HEK293 (cell line): ENCODE results near the gene B3GNT3.

Experiments used
- KLF8 ChIP-seq: fragments of 450-650 bp; formaldehyde crosslinking; IDR thresholded peaks from 2 replicates; pipeline ENCODE4 v1.5.1; 2016; ENCODE audit warnings: missing biosample characterization, missing genetic modification characterization
- ZNF132 ChIP-seq: fragments of 450-650 bp; formaldehyde crosslinking; IDR thresholded peaks from 2 replicates; pipeline ENCODE4 v1.5.1; 2017; ENCODE audit warnings: missing biosample characterization, missing genetic modification characterization, borderline replicate concordance
- ZNF211 ChIP-seq: fragments of 450-650 bp; formaldehyde crosslinking; IDR thresholded peaks from 2 replicates; pipeline ENCODE4 v1.5.1; 2016; ENCODE audit warnings: low read depth, missing biosample characterization, missing genetic modification characterization
- ZNF302 ChIP-seq: fragments of 450-650 bp; formaldehyde crosslinking; IDR thresholded peaks from 2 replicates; pipeline ENCODE4 v1.5.1; 2016; ENCODE audit warnings: missing biosample characterization, missing genetic modification characterization, low read depth
- ZNF341 ChIP-seq: fragments of 450-650 bp; formaldehyde crosslinking; IDR thresholded peaks from 2 replicates; pipeline ENCODE4; 2016; ENCODE audit warnings: low read depth, missing biosample characterization, missing genetic modification characterization
- ZNF394 ChIP-seq: fragments of 450-650 bp; formaldehyde crosslinking; IDR thresholded peaks from 2 replicates; pipeline ENCODE4 v1.5.1; 2016; ENCODE audit warnings: missing biosample characterization, missing genetic modification characterization, mild to moderate bottlenecking, moderate library complexity, borderline replicate concordance
- ZNF626 ChIP-seq: fragments of 450-650 bp; sonication (Bioruptor Pico); formaldehyde crosslinking; IDR thresholded peaks from 2 replicates; pipeline ENCODE4 v1.5.1; 2018; ENCODE audit warnings: missing biosample characterization, missing genetic modification characterization, inconsistent platforms
- TF ChIP-seq, protein P1 (sequence below): fragments of 450-650 bp; formaldehyde crosslinking; IDR thresholded peaks from 2 replicates; pipeline ENCODE4 v1.5.1; 2016; ENCODE audit warnings: missing biosample characterization, missing genetic modification characterization, borderline replicate concordance

The B3GNT3 gene

DNA sequence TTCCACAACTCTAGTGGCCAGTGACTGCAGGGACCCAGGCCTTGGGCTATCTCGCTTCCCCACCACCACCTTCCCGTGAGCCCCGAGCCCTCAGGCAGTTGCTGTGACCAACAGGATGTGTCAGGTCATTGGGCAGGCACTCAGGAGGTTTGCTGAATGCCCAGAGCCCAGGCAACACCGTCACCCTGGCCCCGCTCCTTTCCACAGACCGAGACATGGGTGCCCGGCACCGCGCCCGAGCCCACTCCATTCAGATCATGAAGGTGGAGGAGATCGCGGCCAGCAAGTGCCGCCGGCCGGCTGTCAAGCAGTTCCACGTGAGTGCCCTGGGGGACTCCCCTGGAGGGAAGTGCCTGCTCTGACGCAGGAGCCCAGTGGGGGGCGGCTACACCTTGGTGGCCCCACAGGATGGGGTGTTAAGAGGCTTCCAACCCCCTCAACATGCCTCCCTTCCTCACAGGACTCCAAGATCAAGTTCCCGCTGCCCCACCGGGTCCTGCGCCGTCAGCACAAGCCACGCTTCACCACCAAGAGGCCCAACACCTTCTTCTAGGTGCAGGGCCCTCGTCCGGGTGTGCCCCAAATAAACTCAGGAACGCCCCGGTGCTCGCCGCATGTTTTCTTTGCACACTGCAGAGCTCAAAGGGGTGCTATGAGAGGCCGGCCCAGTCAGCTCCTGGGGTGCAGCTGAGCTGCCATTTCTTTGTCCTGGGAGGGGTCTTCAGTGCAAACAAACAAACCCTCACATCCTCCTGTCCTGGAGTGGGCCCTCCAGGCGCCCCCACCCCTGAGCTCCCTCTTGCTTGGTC lies 68.0 kb downstream of the B3GNT3 start (continued):
- TF ChIP-seq ZNF302 (tag by site-specific recombination) (no peak), ZNF626 (tag by site-specific recombination) (no peak), ZNF394 (tag by site-specific recombination) (no peak), ZNF211 (no peak), ZNF132 (tag by site-specific recombination) (no peak), KLF8 (tag by site-specific recombination) (0 out of 2 replicates have a peak, but pooled peaks have one; percentile 22), ZNF341 (tag by site-specific recombination) (no peak)
- TF ChIP-seq, protein P1, sequence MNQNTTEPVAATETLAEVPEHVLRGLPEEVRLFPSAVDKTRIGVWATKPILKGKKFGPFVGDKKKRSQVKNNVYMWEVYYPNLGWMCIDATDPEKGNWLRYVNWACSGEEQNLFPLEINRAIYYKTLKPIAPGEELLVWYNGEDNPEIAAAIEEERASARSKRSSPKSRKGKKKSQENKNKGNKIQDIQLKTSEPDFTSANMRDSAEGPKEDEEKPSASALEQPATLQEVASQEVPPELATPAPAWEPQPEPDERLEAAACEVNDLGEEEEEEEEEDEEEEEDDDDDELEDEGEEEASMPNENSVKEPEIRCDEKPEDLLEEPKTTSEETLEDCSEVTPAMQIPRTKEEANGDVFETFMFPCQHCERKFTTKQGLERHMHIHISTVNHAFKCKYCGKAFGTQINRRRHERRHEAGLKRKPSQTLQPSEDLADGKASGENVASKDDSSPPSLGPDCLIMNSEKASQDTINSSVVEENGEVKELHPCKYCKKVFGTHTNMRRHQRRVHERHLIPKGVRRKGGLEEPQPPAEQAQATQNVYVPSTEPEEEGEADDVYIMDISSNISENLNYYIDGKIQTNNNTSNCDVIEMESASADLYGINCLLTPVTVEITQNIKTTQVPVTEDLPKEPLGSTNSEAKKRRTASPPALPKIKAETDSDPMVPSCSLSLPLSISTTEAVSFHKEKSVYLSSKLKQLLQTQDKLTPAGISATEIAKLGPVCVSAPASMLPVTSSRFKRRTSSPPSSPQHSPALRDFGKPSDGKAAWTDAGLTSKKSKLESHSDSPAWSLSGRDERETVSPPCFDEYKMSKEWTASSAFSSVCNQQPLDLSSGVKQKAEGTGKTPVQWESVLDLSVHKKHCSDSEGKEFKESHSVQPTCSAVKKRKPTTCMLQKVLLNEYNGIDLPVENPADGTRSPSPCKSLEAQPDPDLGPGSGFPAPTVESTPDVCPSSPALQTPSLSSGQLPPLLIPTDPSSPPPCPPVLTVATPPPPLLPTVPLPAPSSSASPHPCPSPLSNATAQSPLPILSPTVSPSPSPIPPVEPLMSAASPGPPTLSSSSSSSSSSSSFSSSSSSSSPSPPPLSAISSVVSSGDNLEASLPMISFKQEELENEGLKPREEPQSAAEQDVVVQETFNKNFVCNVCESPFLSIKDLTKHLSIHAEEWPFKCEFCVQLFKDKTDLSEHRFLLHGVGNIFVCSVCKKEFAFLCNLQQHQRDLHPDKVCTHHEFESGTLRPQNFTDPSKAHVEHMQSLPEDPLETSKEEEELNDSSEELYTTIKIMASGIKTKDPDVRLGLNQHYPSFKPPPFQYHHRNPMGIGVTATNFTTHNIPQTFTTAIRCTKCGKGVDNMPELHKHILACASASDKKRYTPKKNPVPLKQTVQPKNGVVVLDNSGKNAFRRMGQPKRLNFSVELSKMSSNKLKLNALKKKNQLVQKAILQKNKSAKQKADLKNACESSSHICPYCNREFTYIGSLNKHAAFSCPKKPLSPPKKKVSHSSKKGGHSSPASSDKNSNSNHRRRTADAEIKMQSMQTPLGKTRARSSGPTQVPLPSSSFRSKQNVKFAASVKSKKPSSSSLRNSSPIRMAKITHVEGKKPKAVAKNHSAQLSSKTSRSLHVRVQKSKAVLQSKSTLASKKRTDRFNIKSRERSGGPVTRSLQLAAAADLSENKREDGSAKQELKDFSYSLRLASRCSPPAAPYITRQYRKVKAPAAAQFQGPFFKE (tag by site-specific recombination), result no peak
